GM10248 (cell line): ENCODE data around the gene KATNAL1.

Experiments
- CTCF ChIA-PET: fragments of 300-600 bp; sonication (Branson Sonifier 250); formaldehyde crosslinking; extraction: SDS; loops from one replicate; lab custom pipeline; 2021; ENCODE audit warnings: antibody characterized with exemption; lab: Yijun Ruan, JAX
- POLR2A ChIA-PET: fragments of 350-650 bp; sonication (Branson Sonifier 250); formaldehyde crosslinking; extraction: SDS; loops from one replicate; lab custom pipeline; 2020; ENCODE audit warnings: antibody characterized with exemption; lab: Yijun Ruan, JAX
- DNase-seq: peaks from one replicate; pipeline ENCODE4 v3.0.0; 2012; ENCODE audit errors: extremely low spot score
- CTCF ChIP-seq: IDR thresholded peaks from 2 replicates; pipeline ENCODE4 v1.5.1; 2012; ENCODE audit warnings: mild to moderate bottlenecking, low read depth; ENCODE audit errors: extremely low read depth, missing control alignments, control extremely low read depth

Gene KATNAL1

GRCh38 chr13:30323524-30323923, 16.2 kb upstream of the KATNAL1 start:
- ChIA-PET CTCF (interaction anchor here (1.0 to 2.9 kb wide), 7 partner anchors 10 to 192 kb away, joined by 3 to 10 read pairs (median 5); no protein-coding TSS in a partner anchor), POLR2A (no interaction called here)
- no peak for TF ChIP-seq CTCF
- no peak for DNase-seq

GRCh38 chr13:30322428-30322827, 15.1 kb upstream of the KATNAL1 start:
- POLR2A ChIA-PET = interaction anchor here (0.6 kb wide), 1 partner anchor 918 kb away, joined by 5 read pairs; no protein-coding TSS in a partner anchor

GRCh38 chr13:30321256-30321655, 13.9 kb upstream of the KATNAL1 start:
- TF ChIP-seq CTCF = no peak
- DNase-seq = no peak
- ChIA-PET POLR2A (no interaction called here), CTCF (interaction anchor here (0.9 to 1.2 kb wide), 3 partner anchors 9 to 14 kb away, joined by 3 to 4 read pairs (median 4); partner anchors contain the start of gene KATNAL1)

More at GRCh38 chr13:30322428-30322827, 15.1 kb upstream of the KATNAL1 start:
- no peak for DNase-seq
- TF ChIP-seq CTCF = no peak
- CTCF ChIA-PET = interaction anchor here (0.9 to 1.2 kb wide), 3 partner anchors 13 to 30 kb away, joined by 3 to 5 read pairs (median 3); no protein-coding TSS in a partner anchor

GRCh38 chr13:30319655-30320054, 12.3 kb upstream of the KATNAL1 start:
- CTCF ChIA-PET = no interaction called here
- POLR2A ChIA-PET = no interaction called here
- DNase-seq = no peak
- no peak for TF ChIP-seq CTCF

GRCh38 chr13:30319130-30319529, 11.8 kb upstream of the KATNAL1 start:
- CTCF ChIA-PET = no interaction called here
- no peak for TF ChIP-seq CTCF
- DNase-seq = no peak
- POLR2A ChIA-PET = no interaction called here

GRCh38 chr13:30318026-30318425, 10.7 kb upstream of the KATNAL1 start:
- DNase-seq = no peak
- CTCF ChIA-PET = interaction anchor here (0.9 to 2.0 kb wide), 5 partner anchors 8 to 203 kb away, joined by 3 to 7 read pairs (median 4); partner anchors contain the start of gene KATNAL1
- no peak for TF ChIP-seq CTCF
- POLR2A ChIA-PET = interaction anchor here (0.7 kb wide), 2 partner anchors 37 to 104 kb away, joined by 4 read pairs; partner anchors contain the start of gene UBE2L5

- ChIA-PET POLR2A (no interaction called here), CTCF (interaction anchor here (1.3 to 1.4 kb wide), 2 partner anchors 16 to 23 kb away, joined by 3 read pairs; no protein-coding TSS in a partner anchor)
- DNase-seq = no peak
- TF ChIP-seq CTCF = no peak
These were observed 7.2 kb upstream of the KATNAL1 start for GRCh38 chr13:30314562-30314961.
